Smooth muscle cell (in vitro differentiated cells): ENCODE results near the gene CREB3. TPM values are rescaled to one million over a fixed set of nuclear protein-coding genes. Genes with fewer than 3 reads are reported as not detected.

Experiments used
- DNase-seq: peaks from one replicate; lab custom pipeline; 2025; ENCODE audit not compliant: unreplicated experiment; lab: John Stamatoyannopoulos, UW
- H2AFZ ChIP-seq: fragments of 200-600 bp; sonication (generic); 2 replicates; pipeline ENCODE4 v1.6.0; 2016; ENCODE audit warnings: antibody characterized with exemption, low read depth, mild to moderate bottlenecking
- H3F3A ChIP-seq: fragments of 200-600 bp; sonication (generic); 2 replicates; pipeline ENCODE4 v1.6.0; 2017; ENCODE audit warnings: antibody characterized with exemption, low read depth
- H3K27ac ChIP-seq: fragments of 200-600 bp; sonication (generic); 2 replicates; pipeline ENCODE4 v1.5.1; 2016; ENCODE audit warnings: low read depth, mild to moderate bottlenecking
- H3K27me3 ChIP-seq: fragments of 200-600 bp; sonication (generic); 2 replicates; pipeline ENCODE4 v1.6.1; 2016; ENCODE audit warnings: low read depth, mild to moderate bottlenecking
- H3K36me3 ChIP-seq: fragments of 200-600 bp; sonication (generic); 2 replicates; pipeline ENCODE4 v1.5.1; 2016; ENCODE audit warnings: low read depth
- H3K4me1 ChIP-seq: fragments of 200-600 bp; sonication (generic); 2 replicates; pipeline ENCODE4 v1.5.1; 2016; ENCODE audit warnings: low read depth
- H3K4me2 ChIP-seq: fragments of 200-600 bp; sonication (generic); 2 replicates; pipeline ENCODE4 v1.6.0; 2016; ENCODE audit warnings: mild to moderate bottlenecking
- H3K4me3 ChIP-seq: fragments of 200-600 bp; sonication (generic); 2 replicates; pipeline ENCODE4 v1.5.1; 2016; ENCODE audit warnings: mild to moderate bottlenecking
- H3K79me2 ChIP-seq: fragments of 200-600 bp; sonication (generic); 2 replicates; pipeline ENCODE4 v1.6.0; 2016; ENCODE audit warnings: low read depth, mild to moderate bottlenecking
- H3K9ac ChIP-seq: fragments of 200-600 bp; sonication (generic); 2 replicates; pipeline ENCODE4 v1.6.0; 2016; ENCODE audit warnings: low read depth
- H3K9me3 ChIP-seq: fragments of 200-600 bp; sonication (generic); replicated peaks from 2 replicates; pipeline ENCODE4 v1.5.1; 2016; ENCODE audit warnings: low read depth
- H4K20me1 ChIP-seq: fragments of 200-600 bp; sonication (generic); 2 replicates; pipeline ENCODE4 v1.6.0; 2016; ENCODE audit warnings: low read depth
- WGBS: methylation state at CpG from one replicate; pipeline ENCODE4 v1.1.7; 2016; ENCODE audit warnings: low lambda C conversion rate; 5-methylcytosine and 5-hydroxymethylcytosine counted together
- polyA plus RNA-seq: library from polyadenylated mRNA; unstranded; fragments of >200 nt; fragmentation: Nextera tagmentation; extraction: Ambion mirVana; gene quantifications from 2 replicates; pipeline ENCODE4 v1.2.1, GENCODE V29; 2016
- total RNA-seq: library from RNA; depleted of rRNA; stranded (reverse); fragments of >200 nt; gene quantifications from 2 replicates; pipeline ENCODE4 v1.2.3, GENCODE V29; 2014
- TF ChIP-seq, protein P1 (sequence below): fragments of 200-600 bp; sonication (generic); IDR thresholded peaks from 2 replicates; pipeline ENCODE4 v1.5.1; 2017; ENCODE audit warnings: borderline replicate concordance, mild to moderate bottlenecking, antibody characterized with exemption; ENCODE audit not compliant: insufficient read depth, poor library complexity, severe bottlenecking

Gene CREB3
- total and polyA plus RNA-seq, 2 experiments from 2014 or later, result 66.9 to 81.0 TPM

DNA sequence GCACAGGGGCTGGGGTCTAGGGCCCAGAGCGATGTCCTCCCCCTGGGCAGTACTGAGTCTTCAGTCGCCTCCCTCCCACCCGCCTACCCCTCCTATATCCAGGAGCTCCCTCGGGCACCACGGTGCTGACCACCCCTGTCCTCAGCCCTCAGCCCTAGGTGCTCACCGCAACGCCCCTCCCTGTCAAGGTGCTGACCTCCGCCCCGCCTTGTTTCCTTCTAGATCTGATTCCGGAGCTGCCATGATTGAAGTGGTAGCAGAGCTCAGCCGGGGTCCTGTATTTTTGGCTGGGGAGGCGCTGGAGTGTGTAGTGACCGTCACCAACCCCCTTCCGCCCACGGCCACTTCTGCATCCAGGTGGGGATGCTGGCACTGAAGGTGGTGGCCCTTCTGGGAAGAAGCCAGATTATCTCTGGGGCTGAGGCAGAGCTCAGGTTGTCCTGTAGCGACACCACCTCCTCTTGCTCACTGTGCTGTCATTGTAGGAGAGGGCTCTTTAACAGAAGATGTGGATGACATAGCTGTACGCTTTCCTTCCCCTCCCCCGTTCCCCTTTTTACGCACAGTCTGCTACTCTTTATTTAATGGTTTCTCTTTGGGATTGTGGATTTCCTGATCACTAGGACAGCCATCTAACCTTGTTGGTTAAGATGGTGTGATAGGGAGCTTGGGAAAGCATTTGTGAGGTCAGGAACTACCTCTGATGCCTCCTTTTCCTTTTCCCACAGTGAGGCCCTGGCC is 17.2 kb downstream of the CREB3 start:
- Histone ChIP-seq H4K20me1 (peaks cover 37% of the 10 kb centered on the region), H3K9ac (peak overlapping the region; percentile 86), H3K27me3 (no peaks in the 10 kb centered on the region), H3K36me3 (peaks cover 4% of the 10 kb centered on the region), H3K9me3 (no peaks in the 10 kb centered on the region), H2AFZ (peak overlapping the region; percentile 84), H3K4me3 (peak overlapping the region; percentile 94), H3K79me2 (peaks cover 56% of the 10 kb centered on the region), H3F3A (no peaks in the 10 kb centered on the region), H3K4me2 (peak overlapping the region; percentile 98), H3K4me1 (peaks cover 24% of the 10 kb centered on the region), H3K27ac (peak overlapping the region; percentile 44)
- WGBS, result 14% methylated on average over 17 of the region's 19 CpGs
- DNase-seq, result no peak
- TF ChIP-seq, protein P1, sequence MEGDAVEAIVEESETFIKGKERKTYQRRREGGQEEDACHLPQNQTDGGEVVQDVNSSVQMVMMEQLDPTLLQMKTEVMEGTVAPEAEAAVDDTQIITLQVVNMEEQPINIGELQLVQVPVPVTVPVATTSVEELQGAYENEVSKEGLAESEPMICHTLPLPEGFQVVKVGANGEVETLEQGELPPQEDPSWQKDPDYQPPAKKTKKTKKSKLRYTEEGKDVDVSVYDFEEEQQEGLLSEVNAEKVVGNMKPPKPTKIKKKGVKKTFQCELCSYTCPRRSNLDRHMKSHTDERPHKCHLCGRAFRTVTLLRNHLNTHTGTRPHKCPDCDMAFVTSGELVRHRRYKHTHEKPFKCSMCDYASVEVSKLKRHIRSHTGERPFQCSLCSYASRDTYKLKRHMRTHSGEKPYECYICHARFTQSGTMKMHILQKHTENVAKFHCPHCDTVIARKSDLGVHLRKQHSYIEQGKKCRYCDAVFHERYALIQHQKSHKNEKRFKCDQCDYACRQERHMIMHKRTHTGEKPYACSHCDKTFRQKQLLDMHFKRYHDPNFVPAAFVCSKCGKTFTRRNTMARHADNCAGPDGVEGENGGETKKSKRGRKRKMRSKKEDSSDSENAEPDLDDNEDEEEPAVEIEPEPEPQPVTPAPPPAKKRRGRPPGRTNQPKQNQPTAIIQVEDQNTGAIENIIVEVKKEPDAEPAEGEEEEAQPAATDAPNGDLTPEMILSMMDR, result no peak

DNA sequence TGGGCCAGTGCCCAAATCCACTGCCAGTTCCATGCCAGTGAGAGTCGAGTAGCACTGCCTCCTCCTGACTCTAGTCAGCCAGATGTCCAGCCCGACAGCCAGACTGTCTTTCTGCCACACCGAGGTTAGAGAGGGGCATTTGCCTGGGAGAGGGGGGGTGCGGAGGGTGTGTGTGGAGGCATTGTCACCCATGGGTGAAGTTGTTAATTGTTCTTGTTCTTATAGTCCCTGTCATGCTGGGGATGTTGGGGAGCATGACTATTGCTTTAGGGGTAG is 17.7 kb downstream of the CREB3 start:
- WGBS, result 88% methylated on average over 4 of the region's 4 CpGs
- Histone ChIP-seq H2AFZ (no peak overlapping the region), H3K36me3 (peaks cover 4% of the 10 kb centered on the region), H3K27me3 (no peaks in the 10 kb centered on the region), H3K4me1 (peaks cover 24% of the 10 kb centered on the region), H3F3A (no peaks in the 10 kb centered on the region), H3K27ac (peak overlapping the region; percentile 44), H4K20me1 (peaks cover 32% of the 10 kb centered on the region), H3K79me2 (peaks cover 51% of the 10 kb centered on the region), H3K4me3 (peak overlapping the region; percentile 94), H3K9me3 (no peaks in the 10 kb centered on the region), H3K9ac (no peak overlapping the region), H3K4me2 (peak overlapping the region; percentile 98)
- TF ChIP-seq, protein P1, result no peak
- DNase-seq, result no peak

DNA sequence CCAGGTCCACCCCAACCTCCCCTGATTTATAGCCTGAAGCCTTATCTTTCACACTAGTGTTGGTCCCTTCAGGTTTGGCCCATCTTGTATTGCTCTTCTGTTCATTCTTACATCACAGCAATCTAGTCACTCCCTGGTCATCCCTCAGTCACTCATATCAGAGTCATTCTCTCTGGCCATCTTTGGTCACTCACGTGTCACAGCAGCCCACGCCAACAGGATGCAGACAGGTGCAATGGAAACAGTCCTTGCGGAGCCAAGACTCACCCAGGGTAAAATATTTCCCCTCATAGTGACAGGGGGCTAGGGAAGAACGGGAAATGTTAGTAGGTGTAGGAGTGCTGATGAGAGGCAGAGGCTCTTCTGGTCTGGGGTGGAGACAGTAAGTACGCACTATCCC is 21.0 kb downstream of the CREB3 start:
- Histone ChIP-seq H4K20me1 (no peaks in the 10 kb centered on the region), H3F3A (no peaks in the 10 kb centered on the region), H3K4me3 (no peak overlapping the region), H3K9me3 (no peaks in the 10 kb centered on the region), H2AFZ (no peak overlapping the region), H3K4me2 (no peak overlapping the region), H3K36me3 (peaks cover 4% of the 10 kb centered on the region), H3K9ac (no peak overlapping the region), H3K27me3 (peaks cover 6% of the 10 kb centered on the region), H3K79me2 (peaks cover 18% of the 10 kb centered on the region), H3K27ac (no peak overlapping the region), H3K4me1 (no peaks in the 10 kb centered on the region)
- TF ChIP-seq, protein P1, result no peak
- DNase-seq, result no peak
- 97% methylated on average over 5 of the region's 5 CpGs for WGBS

DNA sequence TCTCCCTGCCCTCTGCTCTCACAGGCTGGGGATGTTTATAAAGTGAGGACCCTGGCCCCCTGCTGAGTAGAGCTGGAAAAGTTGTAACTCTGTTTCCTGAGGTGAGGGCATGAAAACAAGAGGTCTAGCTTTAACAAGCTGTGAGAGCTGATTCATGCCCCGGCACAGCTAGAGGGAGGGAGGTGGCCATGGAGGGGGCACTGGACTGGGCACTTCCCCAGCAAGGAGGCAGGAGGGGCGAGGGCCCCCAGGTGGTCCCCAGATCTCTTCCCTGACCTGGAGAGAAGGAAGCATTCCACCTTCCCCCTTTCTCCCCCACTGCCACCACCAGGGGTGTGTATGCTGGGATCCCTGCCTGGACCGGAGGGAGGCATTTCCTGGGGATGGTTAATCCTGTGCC is 21.8 kb downstream of the CREB3 start, which contains the start of gene MSMP:
Gene MSMP, minus strand, starts transcription at position 13 of the 400 bp plus-strand sequence. CDS start 147 bp downstream, outside the sequence.
- H2AFZ ChIP-seq, result no peak within 1 kb of the TSS
- H4K20me1 ChIP-seq, result no peaks in the 10 kb centered on the region
- peaks cover 6% of the 10 kb centered on the region for H3K27me3 ChIP-seq
- no peak within 1 kb of the TSS for H3K27ac ChIP-seq
- peaks cover 4% of the 10 kb centered on the region for H3K36me3 ChIP-seq
- H3K79me2 ChIP-seq, result peaks cover 10% of the 10 kb centered on the region
- H3F3A ChIP-seq, result no peaks in the 10 kb centered on the region
- no peaks in the 10 kb centered on the region for H3K9me3 ChIP-seq
- WGBS, result 67% methylated on average over 3 of the region's 3 CpGs
- H3K4me1 ChIP-seq, result no peaks in the 10 kb centered on the region
- H3K4me2 ChIP-seq, result no peak within 1 kb of the TSS
- H3K4me3 ChIP-seq, result no peak within 1 kb of the TSS
- TF ChIP-seq, protein P1, result no peak
- DNase-seq, result no peak
- no peak within 1 kb of the TSS for H3K9ac ChIP-seq
